BLaER1 treated with 17β-estradiol and CSF1 and Interleukin-3, amounts not matched to agents 10 nM and 100 nM (cell line): ENCODE results near the gene CDH2.

Source experiments
- H3K27ac ChIP-seq, 11 experiments: shearing (Covaris generic); formaldehyde crosslinking; 2 replicates each; pipeline ENCODE4 v1.8.1; 2022
- H3K27me3 ChIP-seq, 11 experiments: shearing (Covaris generic); formaldehyde crosslinking; 2 replicates each; pipeline ENCODE4 v1.8.1; 2022
- H3K36me3 ChIP-seq, 11 experiments: shearing (Covaris generic); formaldehyde crosslinking; 2 replicates each; pipeline ENCODE4 v1.8.1; 2022
- H3K4me1 ChIP-seq, 10 experiments: shearing (Covaris generic); formaldehyde crosslinking; 2 replicates each; pipeline ENCODE4 v1.8.1; 2022
- H3K4me2 ChIP-seq, 11 experiments: shearing (Covaris generic); formaldehyde crosslinking; 2 replicates each; pipeline ENCODE4 v1.8.1; 2022
- H3K4me3 ChIP-seq, 10 experiments: shearing (Covaris generic); formaldehyde crosslinking; 2 replicates each; pipeline ENCODE4 v1.8.1; 2022
- H3K9ac ChIP-seq, 11 experiments: shearing (Covaris generic); formaldehyde crosslinking; 2 replicates each; pipeline ENCODE4 v1.8.1; 2022
- H3K9me3 ChIP-seq, 11 experiments: shearing (Covaris generic); formaldehyde crosslinking; replicated peaks in 1 of 11; 2 replicates each; pipeline ENCODE4 v1.8.1; 2022
- H4K20me1 ChIP-seq, 11 experiments: shearing (Covaris generic); formaldehyde crosslinking; 2 replicates each; pipeline ENCODE4 v1.8.1; 2022
- Cebpa-rat ChIP-seq, 11 experiments: shearing (Covaris generic); IDR thresholded peaks; 2 replicates each; pipeline ENCODE4 v1.8.1; 2022

Gene CDH2

GRCh38 chr18:27996801-27997272, 180.1 kb downstream of the CDH2 start:
- H3K4me3 ChIP-seq = no peak overlapping the region
- no peaks in the 10 kb centered on the region for H3K27me3 ChIP-seq
- peak overlapping the region in 4 of 11 experiments; percentile 26 to 54 (median 52); a peak in 7 of 22 replicates for H3K4me2 ChIP-seq
- H3K9ac ChIP-seq = no peak overlapping the region
- H3K36me3 ChIP-seq = peaks cover 0 to 23% (median 4%) of the 10 kb centered on the region in 11 experiments; a peak in 8 of 22 replicates
- no peaks in the 10 kb centered on the region; a peak in 1 of 22 replicates for H4K20me1 ChIP-seq
- no peak for TF ChIP-seq Cebpa-rat (IDR thresholded peaks at IDR 0.05)
- H3K9me3 ChIP-seq = 0 out of 22 replicates have a peak, but pooled peaks cover 0 to 4% (median 0%) of the 10 kb centered on the region in 11 experiments
- H3K27ac ChIP-seq = no peak overlapping the region
- peaks cover 0 to 27% (median 0%) of the 10 kb centered on the region in 10 experiments; a peak in 8 of 20 replicates for H3K4me1 ChIP-seq

- 0 out of 22 replicates have a peak, but pooled peaks cover 0 to 4% (median 0%) of the 10 kb centered on the region in 11 experiments for H3K9me3 ChIP-seq
- H3K4me1 ChIP-seq = peaks cover 0 to 27% (median 0%) of the 10 kb centered on the region in 10 experiments; a peak in 8 of 20 replicates
- no peak overlapping the region for H3K27ac ChIP-seq
- no peak overlapping the region for H3K4me3 ChIP-seq
- H3K27me3 ChIP-seq = no peaks in the 10 kb centered on the region
- peak overlapping the region in 3 of 11 experiments; percentile 51 to 54 (median 52); a peak in 4 of 22 replicates for H3K4me2 ChIP-seq
- no peak for TF ChIP-seq Cebpa-rat (IDR thresholded peaks at IDR 0.05)
- no peaks in the 10 kb centered on the region; a peak in 1 of 22 replicates for H4K20me1 ChIP-seq
- no peak overlapping the region for H3K9ac ChIP-seq
- peaks cover 0 to 23% (median 4%) of the 10 kb centered on the region in 11 experiments; a peak in 8 of 22 replicates for H3K36me3 ChIP-seq
Observed at GRCh38 chr18:27995770-27996502, 181.0 kb downstream of the CDH2 start.

DNA sequence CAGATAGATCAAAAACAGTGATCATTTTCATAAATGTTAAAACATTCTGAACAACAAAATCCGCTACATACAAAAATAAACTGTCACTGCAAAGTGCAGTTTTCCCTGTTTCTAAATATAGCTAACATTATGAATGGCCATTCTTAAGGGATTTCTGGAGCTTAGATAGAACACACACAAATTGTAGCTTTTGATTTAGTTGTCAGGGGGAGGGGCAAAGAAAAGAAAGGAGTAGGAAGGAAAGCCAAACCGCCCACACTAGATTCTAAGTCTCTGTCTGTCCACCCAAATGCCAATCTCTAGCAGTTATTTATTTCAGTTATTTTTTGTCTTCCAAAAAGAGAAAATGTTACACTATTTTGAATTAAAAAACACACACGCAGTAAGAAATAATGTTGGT, 182.4 kb downstream of the CDH2 start:
- H3K27ac ChIP-seq = no peak overlapping the region
- peak overlapping the region in 2 of 11 experiments; percentile 25 to 31; a peak in 2 of 22 replicates for H3K4me2 ChIP-seq
- H3K36me3 ChIP-seq = peaks cover 0 to 15% (median 0%) of the 10 kb centered on the region in 11 experiments; a peak in 5 of 22 replicates
- no peaks in the 10 kb centered on the region for H3K27me3 ChIP-seq
- no peak for TF ChIP-seq Cebpa-rat (IDR thresholded peaks at IDR 0.05)
- no peak overlapping the region for H3K4me3 ChIP-seq
- peaks cover 0 to 27% (median 0%) of the 10 kb centered on the region in 10 experiments; a peak in 8 of 20 replicates for H3K4me1 ChIP-seq
- no peaks in the 10 kb centered on the region for H4K20me1 ChIP-seq
- H3K9ac ChIP-seq = no peak overlapping the region
- H3K9me3 ChIP-seq = no peaks in the 10 kb centered on the region

GRCh38 chr18:27991391-27991790, 185.5 kb downstream of the CDH2 start:
- Histone ChIP-seq H3K4me1 (peaks cover 0 to 17% (median 0%) of the 10 kb centered on the region in 10 experiments; a peak in 6 of 20 replicates), H3K9me3 (no peaks in the 10 kb centered on the region), H3K9ac (no peak overlapping the region), H3K27ac (no peak overlapping the region), H3K27me3 (no peaks in the 10 kb centered on the region), H3K4me3 (no peak overlapping the region), H4K20me1 (no peaks in the 10 kb centered on the region), H3K36me3 (peaks cover 0 to 15% (median 0%) of the 10 kb centered on the region in 11 experiments; a peak in 5 of 22 replicates), H3K4me2 (no peak overlapping the region)
- TF ChIP-seq Cebpa-rat (IDR thresholded peaks at IDR 0.05) = no peak

DNA sequence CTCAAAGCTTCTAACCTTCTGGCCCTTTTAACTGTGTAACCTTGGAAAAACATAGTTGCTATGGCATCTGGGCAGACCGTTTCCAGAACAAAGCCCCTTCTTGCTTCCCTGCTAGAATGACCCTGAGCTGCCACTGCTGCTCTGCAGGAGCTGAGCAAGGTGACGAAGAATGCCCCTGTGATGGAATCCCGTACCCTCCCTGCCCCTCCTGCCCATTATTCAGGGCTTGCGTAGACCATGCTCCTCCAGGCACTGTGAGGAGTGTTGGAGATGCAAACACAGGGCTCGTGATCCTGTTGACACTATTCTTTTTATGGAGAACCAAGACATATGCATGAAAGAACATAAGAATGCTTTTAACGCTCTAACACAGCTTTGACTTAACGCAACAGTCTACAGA, 191.1 kb downstream of the CDH2 start:
- Histone ChIP-seq H3K4me2 (no peak overlapping the region), H3K9ac (no peak overlapping the region), H3K36me3 (peaks cover 0 to 13% (median 0%) of the 10 kb centered on the region in 11 experiments; a peak in 4 of 22 replicates), H4K20me1 (no peaks in the 10 kb centered on the region), H3K4me1 (no peaks in the 10 kb centered on the region), H3K27me3 (no peaks in the 10 kb centered on the region), H3K27ac (no peak overlapping the region), H3K9me3 (no peaks in the 10 kb centered on the region), H3K4me3 (no peak overlapping the region)
- TF ChIP-seq Cebpa-rat (IDR thresholded peaks at IDR 0.05) = no peak

GRCh38 chr18:27983780-27984179, 193.2 kb downstream of the CDH2 start:
- no peak overlapping the region for H3K4me3 ChIP-seq
- no peak overlapping the region for H3K4me2 ChIP-seq
- peaks cover 0 to 13% (median 0%) of the 10 kb centered on the region in 11 experiments; a peak in 4 of 22 replicates for H3K36me3 ChIP-seq
- no peaks in the 10 kb centered on the region for H3K27me3 ChIP-seq
- no peak for TF ChIP-seq Cebpa-rat (IDR thresholded peaks at IDR 0.05)
- H3K4me1 ChIP-seq = no peaks in the 10 kb centered on the region
- H4K20me1 ChIP-seq = no peaks in the 10 kb centered on the region
- H3K9me3 ChIP-seq = no peaks in the 10 kb centered on the region
- no peak overlapping the region for H3K9ac ChIP-seq
- H3K27ac ChIP-seq = no peak overlapping the region

- H3K9me3 ChIP-seq = no peaks in the 10 kb centered on the region
- H3K27ac ChIP-seq = no peak overlapping the region
- H3K36me3 ChIP-seq = peaks cover 0 to 16% (median 0%) of the 10 kb centered on the region in 11 experiments; a peak in 4 of 22 replicates
- no peak overlapping the region for H3K9ac ChIP-seq
- no peak for TF ChIP-seq Cebpa-rat (IDR thresholded peaks at IDR 0.05)
- no peaks in the 10 kb centered on the region for H3K4me1 ChIP-seq
- no peaks in the 10 kb centered on the region for H4K20me1 ChIP-seq
- H3K4me2 ChIP-seq = no peak overlapping the region
- H3K4me3 ChIP-seq = no peak overlapping the region
- H3K27me3 ChIP-seq = no peaks in the 10 kb centered on the region
Observed at GRCh38 chr18:27976806-27977408, 200.0 kb downstream of the CDH2 start.

- no peak overlapping the region for H3K4me3 ChIP-seq
- H3K4me1 ChIP-seq = no peaks in the 10 kb centered on the region
- H3K4me2 ChIP-seq = no peak overlapping the region
- H3K9ac ChIP-seq = no peak overlapping the region
- no peaks in the 10 kb centered on the region for H4K20me1 ChIP-seq
- no peaks in the 10 kb centered on the region for H3K9me3 ChIP-seq
- no peak overlapping the region for H3K27ac ChIP-seq
- TF ChIP-seq Cebpa-rat (IDR thresholded peaks at IDR 0.05) = no peak
- H3K27me3 ChIP-seq = no peaks in the 10 kb centered on the region
- H3K36me3 ChIP-seq = peaks cover 0 to 5% (median 0%) of the 10 kb centered on the region in 11 experiments; a peak in 2 of 22 replicates
Observed at GRCh38 chr18:27970321-27970720, 206.6 kb downstream of the CDH2 start.

- Histone ChIP-seq H3K4me2 (no peak overlapping the region), H3K27me3 (no peaks in the 10 kb centered on the region), H3K36me3 (no peaks in the 10 kb centered on the region), H3K4me3 (no peak overlapping the region), H3K27ac (no peak overlapping the region), H3K9me3 (no peaks in the 10 kb centered on the region), H4K20me1 (no peaks in the 10 kb centered on the region), H3K4me1 (no peaks in the 10 kb centered on the region), H3K9ac (no peak overlapping the region)
- no peak for TF ChIP-seq Cebpa-rat (IDR thresholded peaks at IDR 0.05)
Observed at GRCh38 chr18:27969206-27969605, 207.7 kb downstream of the CDH2 start.
